Osteocyte (in vitro differentiated cells): Measurements from ENCODE around the gene MSMP. TPM values are rescaled to one million over a fixed set of nuclear protein-coding genes. Genes with fewer than 3 reads are reported as not detected.

Experiments used
- DNase-seq: peaks from one replicate; pipeline ENCODE4 v3.0.0; 2021; ENCODE audit warnings: mixed read lengths; ENCODE audit not compliant: unreplicated experiment; ENCODE audit errors: extremely low spot score
- H3K27ac Mint-ChIP-seq: one replicate; pipeline ENCODE4 v1.8.0; 2021; ENCODE audit warnings: mild to moderate bottlenecking, mixed read lengths; ENCODE audit not compliant: unreplicated experiment
- H3K27me3 Mint-ChIP-seq: one replicate; pipeline ENCODE4 v1.8.0; 2021; ENCODE audit warnings: mixed read lengths; ENCODE audit not compliant: unreplicated experiment
- H3K36me3 Mint-ChIP-seq: one replicate; pipeline ENCODE4 v1.8.0; 2021; ENCODE audit warnings: mixed read lengths; ENCODE audit not compliant: unreplicated experiment
- H3K4me1 Mint-ChIP-seq: one replicate; pipeline ENCODE4 v1.8.0; 2021; ENCODE audit warnings: mixed read lengths; ENCODE audit not compliant: unreplicated experiment
- H3K4me3 Mint-ChIP-seq: one replicate; pipeline ENCODE4 v1.8.0; 2021; ENCODE audit warnings: mild to moderate bottlenecking, moderate library complexity, mixed read lengths; ENCODE audit not compliant: unreplicated experiment
- H3K9me3 Mint-ChIP-seq: one replicate; pipeline ENCODE4 v1.8.0; 2021; ENCODE audit warnings: mixed read lengths; ENCODE audit not compliant: unreplicated experiment
- total RNA-seq: library from RNA; stranded (reverse); gene quantifications from 2 replicates; pipeline ENCODE4 v1.2.1, GENCODE V29; 2021
- TF ChIP-seq, protein P1 (sequence below): fragments of 200-600 bp; sonication (generic); IDR thresholded peaks from 2 replicates; pipeline ENCODE4 v1.5.0; 2021; ENCODE audit warnings: antibody characterized with exemption, mild to moderate bottlenecking, moderate library complexity

MSMP gene
- total RNA-seq, 1 donor from 2014 or later = 0.56 TPM

DNA sequence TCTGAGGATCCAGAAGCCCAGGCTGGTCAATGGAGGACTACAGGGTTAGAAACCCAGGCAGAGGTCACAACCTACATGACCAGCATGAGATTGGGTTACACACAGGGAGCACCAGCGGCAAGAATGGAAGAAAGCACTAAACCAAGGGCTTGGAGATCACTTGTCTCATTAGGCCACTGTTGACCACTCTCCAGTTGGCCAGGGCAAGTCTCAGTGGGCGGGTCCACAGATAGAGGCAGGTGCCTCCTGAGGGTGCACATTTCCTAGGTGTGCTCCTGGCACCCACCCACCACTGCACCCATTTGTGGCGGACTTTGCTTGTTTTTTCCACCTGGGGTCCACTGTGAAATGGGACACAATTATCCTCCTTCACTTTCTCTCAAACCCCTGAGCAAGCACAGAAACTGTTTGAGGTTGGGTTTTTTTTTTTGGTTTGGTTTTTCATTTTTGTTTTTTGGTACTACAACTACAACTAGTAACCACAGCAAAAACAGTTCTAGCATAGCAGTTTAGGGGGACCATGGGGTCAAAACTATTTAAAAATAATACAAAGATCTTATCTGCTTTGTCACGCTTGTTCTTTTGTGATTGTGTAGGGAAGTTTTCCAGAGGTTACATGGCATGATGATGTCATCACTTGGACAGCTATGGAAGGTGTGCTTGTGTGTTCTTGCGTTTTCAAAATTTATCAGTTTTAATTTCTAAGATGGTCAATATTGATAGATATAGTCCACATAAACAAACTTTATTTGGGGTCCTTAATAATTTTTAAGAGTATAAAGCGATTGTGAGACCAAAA, 43.4 kb upstream of the MSMP start:
- H3K27ac Mint-ChIP-seq = no peak overlapping the region
- TF ChIP-seq, protein P1, sequence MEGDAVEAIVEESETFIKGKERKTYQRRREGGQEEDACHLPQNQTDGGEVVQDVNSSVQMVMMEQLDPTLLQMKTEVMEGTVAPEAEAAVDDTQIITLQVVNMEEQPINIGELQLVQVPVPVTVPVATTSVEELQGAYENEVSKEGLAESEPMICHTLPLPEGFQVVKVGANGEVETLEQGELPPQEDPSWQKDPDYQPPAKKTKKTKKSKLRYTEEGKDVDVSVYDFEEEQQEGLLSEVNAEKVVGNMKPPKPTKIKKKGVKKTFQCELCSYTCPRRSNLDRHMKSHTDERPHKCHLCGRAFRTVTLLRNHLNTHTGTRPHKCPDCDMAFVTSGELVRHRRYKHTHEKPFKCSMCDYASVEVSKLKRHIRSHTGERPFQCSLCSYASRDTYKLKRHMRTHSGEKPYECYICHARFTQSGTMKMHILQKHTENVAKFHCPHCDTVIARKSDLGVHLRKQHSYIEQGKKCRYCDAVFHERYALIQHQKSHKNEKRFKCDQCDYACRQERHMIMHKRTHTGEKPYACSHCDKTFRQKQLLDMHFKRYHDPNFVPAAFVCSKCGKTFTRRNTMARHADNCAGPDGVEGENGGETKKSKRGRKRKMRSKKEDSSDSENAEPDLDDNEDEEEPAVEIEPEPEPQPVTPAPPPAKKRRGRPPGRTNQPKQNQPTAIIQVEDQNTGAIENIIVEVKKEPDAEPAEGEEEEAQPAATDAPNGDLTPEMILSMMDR = no peak
- no peaks in the 10 kb centered on the region for H3K9me3 Mint-ChIP-seq
- no peaks in the 10 kb centered on the region for H3K27me3 Mint-ChIP-seq
- peaks cover 12% of the 10 kb centered on the region for H3K36me3 Mint-ChIP-seq
- no peak overlapping the region for H3K4me3 Mint-ChIP-seq
- DNase-seq = no peak
- H3K4me1 Mint-ChIP-seq = peaks cover 34% of the 10 kb centered on the region

DNA sequence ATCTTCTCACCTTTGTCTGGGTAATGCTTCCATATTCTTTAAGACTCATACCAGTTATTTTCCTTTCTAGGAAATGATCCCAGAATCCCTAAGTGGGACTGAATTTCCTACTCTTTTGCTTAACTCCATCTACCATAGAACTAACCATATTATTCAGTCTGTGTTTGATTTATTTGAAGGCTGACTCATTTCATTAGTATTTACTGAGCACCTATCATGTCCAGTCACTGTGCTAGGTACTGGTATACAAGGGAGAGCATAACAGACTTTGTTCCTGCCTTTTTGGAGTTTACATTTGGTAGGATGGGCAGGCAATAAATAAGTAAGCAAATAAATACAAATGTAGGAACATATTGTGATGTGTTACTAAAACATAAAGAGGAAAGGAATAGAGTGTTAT, 41.6 kb upstream of the MSMP start:
- no peak overlapping the region for H3K27ac Mint-ChIP-seq
- no peak for DNase-seq
- no peaks in the 10 kb centered on the region for H3K9me3 Mint-ChIP-seq
- TF ChIP-seq, protein P1 = no peak
- no peaks in the 10 kb centered on the region for H3K27me3 Mint-ChIP-seq
- H3K4me1 Mint-ChIP-seq = peaks cover 38% of the 10 kb centered on the region
- H3K4me3 Mint-ChIP-seq = no peak overlapping the region
- H3K36me3 Mint-ChIP-seq = peaks cover 6% of the 10 kb centered on the region

DNA sequence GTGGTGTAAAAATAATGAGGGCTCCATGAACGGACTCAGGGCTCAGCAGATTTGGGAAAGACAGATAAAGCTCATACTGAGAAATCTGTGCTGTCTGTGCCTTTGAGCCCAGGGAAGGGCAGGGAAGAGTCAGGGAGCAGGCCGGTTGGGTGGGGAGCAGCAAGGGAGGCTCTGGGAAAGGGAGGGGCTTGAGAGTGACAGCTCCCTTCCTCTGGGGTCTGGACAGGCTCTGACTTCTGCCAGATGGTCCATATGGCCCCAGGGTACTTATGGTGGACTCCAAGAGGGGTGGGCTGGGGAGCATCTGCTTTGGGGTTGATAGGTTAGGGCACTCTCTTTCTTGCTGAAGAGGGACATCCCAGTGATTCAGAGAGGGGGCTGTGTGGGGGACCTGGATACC, 39.4 kb upstream of the MSMP start:
- peaks cover 2% of the 10 kb centered on the region for H3K36me3 Mint-ChIP-seq
- H3K9me3 Mint-ChIP-seq = no peaks in the 10 kb centered on the region
- DNase-seq = no peak
- H3K27me3 Mint-ChIP-seq = no peaks in the 10 kb centered on the region
- H3K4me1 Mint-ChIP-seq = peaks cover 40% of the 10 kb centered on the region
- TF ChIP-seq, protein P1 = no peak
- H3K27ac Mint-ChIP-seq = peak overlapping the region; percentile 50
- H3K4me3 Mint-ChIP-seq = peak overlapping the region; percentile 44

DNA sequence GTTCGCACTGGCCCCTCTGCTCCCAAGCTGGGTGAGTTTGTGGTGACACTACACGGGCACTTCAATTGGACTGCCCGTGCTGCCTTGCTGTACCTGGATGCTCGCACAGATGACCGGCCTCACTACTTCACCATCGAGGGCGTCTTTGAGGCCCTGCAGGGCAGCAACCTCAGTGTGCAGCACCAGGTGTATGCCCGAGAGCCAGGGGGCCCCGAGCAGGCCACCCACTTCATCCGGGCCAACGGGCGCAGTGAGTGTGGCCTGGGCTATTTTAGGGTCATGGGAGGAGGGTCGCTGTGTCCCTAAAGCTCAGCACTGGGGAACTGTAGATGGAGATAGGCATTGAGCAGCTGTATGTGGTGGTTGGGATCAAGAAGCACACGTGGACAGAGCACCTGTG, 38.8 kb upstream of the MSMP start:
- peaks cover 2% of the 10 kb centered on the region for H3K36me3 Mint-ChIP-seq
- H3K27me3 Mint-ChIP-seq = no peaks in the 10 kb centered on the region
- H3K4me1 Mint-ChIP-seq = peaks cover 37% of the 10 kb centered on the region
- peak overlapping the region; percentile 44 for H3K4me3 Mint-ChIP-seq
- no peaks in the 10 kb centered on the region for H3K9me3 Mint-ChIP-seq
- no peak for DNase-seq
- TF ChIP-seq, protein P1 = no peak
- H3K27ac Mint-ChIP-seq = peak overlapping the region; percentile 50

DNA sequence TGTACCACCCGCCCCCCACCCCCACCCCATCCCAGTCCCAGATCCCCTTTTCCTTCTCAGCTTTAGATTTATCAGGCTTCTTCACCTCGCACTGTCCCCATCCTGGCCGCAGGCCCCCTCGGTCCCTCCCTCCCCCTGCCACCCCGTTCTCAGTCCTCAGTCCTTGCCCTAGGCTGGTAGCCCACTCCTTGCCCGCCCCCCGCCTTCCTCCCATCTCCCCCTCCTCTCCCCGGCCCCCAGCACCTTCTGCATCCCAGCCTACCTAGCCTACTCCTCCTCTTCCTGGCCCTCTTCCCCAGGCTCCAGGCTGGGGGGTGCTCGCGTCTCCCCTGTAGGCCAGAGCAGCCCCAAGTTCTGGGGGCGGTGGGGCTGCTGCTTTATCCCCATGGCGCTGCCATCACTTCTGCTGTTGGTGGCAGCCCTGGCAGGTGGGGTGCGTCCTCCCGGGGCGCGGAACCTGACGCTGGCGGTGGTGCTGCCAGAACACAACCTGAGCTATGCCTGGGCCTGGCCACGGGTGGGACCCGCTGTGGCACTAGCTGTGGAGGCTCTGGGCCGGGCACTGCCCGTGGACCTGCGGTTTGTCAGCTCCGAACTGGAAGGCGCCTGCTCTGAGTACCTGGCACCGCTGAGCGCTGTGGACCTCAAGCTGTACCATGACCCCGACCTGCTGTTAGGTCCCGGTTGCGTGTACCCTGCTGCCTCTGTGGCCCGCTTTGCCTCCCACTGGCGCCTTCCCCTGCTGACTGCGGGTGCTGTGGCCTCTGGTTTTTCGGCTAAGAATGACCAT, 38.1 kb upstream of the MSMP start:
- no peaks in the 10 kb centered on the region for H3K27me3 Mint-ChIP-seq
- H3K4me3 Mint-ChIP-seq = peak overlapping the region; percentile 6
- peaks cover 2% of the 10 kb centered on the region for H3K36me3 Mint-ChIP-seq
- TF ChIP-seq, protein P1 = no peak
- DNase-seq = no peak
- peaks cover 37% of the 10 kb centered on the region for H3K4me1 Mint-ChIP-seq
- no peak overlapping the region for H3K27ac Mint-ChIP-seq
- no peaks in the 10 kb centered on the region for H3K9me3 Mint-ChIP-seq
